DND-41 (cell line): ENCODE measurements around the gene KIT.

Experiments used
- EZH2 ChIP-seq: IDR thresholded peaks from 3 replicates; pipeline ENCODE4 v1.6.1; 2012; ENCODE audit warnings: borderline replicate concordance, low read depth, mild to moderate bottlenecking, moderate library complexity, low read length, inconsistent platforms; ENCODE audit not compliant: severe bottlenecking
- TF ChIP-seq, protein P1 (sequence below): IDR thresholded peaks from 2 replicates; pipeline ENCODE4 v1.5.1; 2012; ENCODE audit warnings: borderline replicate concordance, low read length, moderate library complexity, mild to moderate bottlenecking; ENCODE audit not compliant: poor library complexity, severe bottlenecking; ENCODE audit errors: extremely low read depth

DNA sequence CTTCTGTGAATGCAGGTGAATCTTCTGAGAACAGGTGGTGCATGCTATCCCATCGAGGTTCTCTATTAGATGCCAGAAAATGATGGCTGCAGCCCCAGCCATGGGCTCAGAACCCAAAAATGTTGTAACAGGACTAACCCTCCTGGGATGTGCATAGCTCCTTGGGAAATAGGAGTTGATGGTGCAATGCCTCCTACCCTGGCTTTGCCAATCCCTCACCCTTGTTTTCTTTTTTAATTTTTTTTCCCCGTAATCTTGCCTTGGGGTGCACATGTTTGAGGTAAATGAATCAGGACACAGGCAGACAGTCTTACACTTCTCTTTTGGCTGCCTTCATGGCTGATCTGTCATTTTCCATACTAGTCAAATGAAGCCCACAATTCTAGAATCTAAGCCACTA lies 96.6 kb downstream of the KIT start:
- TF ChIP-seq, protein P1, sequence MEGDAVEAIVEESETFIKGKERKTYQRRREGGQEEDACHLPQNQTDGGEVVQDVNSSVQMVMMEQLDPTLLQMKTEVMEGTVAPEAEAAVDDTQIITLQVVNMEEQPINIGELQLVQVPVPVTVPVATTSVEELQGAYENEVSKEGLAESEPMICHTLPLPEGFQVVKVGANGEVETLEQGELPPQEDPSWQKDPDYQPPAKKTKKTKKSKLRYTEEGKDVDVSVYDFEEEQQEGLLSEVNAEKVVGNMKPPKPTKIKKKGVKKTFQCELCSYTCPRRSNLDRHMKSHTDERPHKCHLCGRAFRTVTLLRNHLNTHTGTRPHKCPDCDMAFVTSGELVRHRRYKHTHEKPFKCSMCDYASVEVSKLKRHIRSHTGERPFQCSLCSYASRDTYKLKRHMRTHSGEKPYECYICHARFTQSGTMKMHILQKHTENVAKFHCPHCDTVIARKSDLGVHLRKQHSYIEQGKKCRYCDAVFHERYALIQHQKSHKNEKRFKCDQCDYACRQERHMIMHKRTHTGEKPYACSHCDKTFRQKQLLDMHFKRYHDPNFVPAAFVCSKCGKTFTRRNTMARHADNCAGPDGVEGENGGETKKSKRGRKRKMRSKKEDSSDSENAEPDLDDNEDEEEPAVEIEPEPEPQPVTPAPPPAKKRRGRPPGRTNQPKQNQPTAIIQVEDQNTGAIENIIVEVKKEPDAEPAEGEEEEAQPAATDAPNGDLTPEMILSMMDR = no peak
- no peak for TF ChIP-seq EZH2
